Smooth muscle cell (in vitro differentiated cells): ENCODE measurements around the gene GARNL3. TPM values are rescaled to one million over a fixed set of nuclear protein-coding genes. Genes with fewer than 3 reads are reported as not detected.

Source experiments
- DNase-seq: peaks from one replicate; lab custom pipeline; 2025; ENCODE audit not compliant: unreplicated experiment; lab: John Stamatoyannopoulos, UW
- H2AFZ ChIP-seq: fragments of 200-600 bp; sonication (generic); 2 replicates; pipeline ENCODE4 v1.6.0; 2016; ENCODE audit warnings: antibody characterized with exemption, low read depth, mild to moderate bottlenecking
- H3F3A ChIP-seq: fragments of 200-600 bp; sonication (generic); 2 replicates; pipeline ENCODE4 v1.6.0; 2017; ENCODE audit warnings: antibody characterized with exemption, low read depth
- H3K27ac ChIP-seq: fragments of 200-600 bp; sonication (generic); 2 replicates; pipeline ENCODE4 v1.5.1; 2016; ENCODE audit warnings: low read depth, mild to moderate bottlenecking
- H3K27me3 ChIP-seq: fragments of 200-600 bp; sonication (generic); 2 replicates; pipeline ENCODE4 v1.6.1; 2016; ENCODE audit warnings: low read depth, mild to moderate bottlenecking
- H3K36me3 ChIP-seq: fragments of 200-600 bp; sonication (generic); 2 replicates; pipeline ENCODE4 v1.5.1; 2016; ENCODE audit warnings: low read depth
- H3K4me1 ChIP-seq: fragments of 200-600 bp; sonication (generic); 2 replicates; pipeline ENCODE4 v1.5.1; 2016; ENCODE audit warnings: low read depth
- H3K4me2 ChIP-seq: fragments of 200-600 bp; sonication (generic); 2 replicates; pipeline ENCODE4 v1.6.0; 2016; ENCODE audit warnings: mild to moderate bottlenecking
- H3K4me3 ChIP-seq: fragments of 200-600 bp; sonication (generic); 2 replicates; pipeline ENCODE4 v1.5.1; 2016; ENCODE audit warnings: mild to moderate bottlenecking
- H3K79me2 ChIP-seq: fragments of 200-600 bp; sonication (generic); 2 replicates; pipeline ENCODE4 v1.6.0; 2016; ENCODE audit warnings: low read depth, mild to moderate bottlenecking
- H3K9ac ChIP-seq: fragments of 200-600 bp; sonication (generic); 2 replicates; pipeline ENCODE4 v1.6.0; 2016; ENCODE audit warnings: low read depth
- H3K9me3 ChIP-seq: fragments of 200-600 bp; sonication (generic); replicated peaks from 2 replicates; pipeline ENCODE4 v1.5.1; 2016; ENCODE audit warnings: low read depth
- H4K20me1 ChIP-seq: fragments of 200-600 bp; sonication (generic); 2 replicates; pipeline ENCODE4 v1.6.0; 2016; ENCODE audit warnings: low read depth
- CTCF ChIP-seq: fragments of 200-600 bp; sonication (generic); IDR thresholded peaks from 2 replicates; pipeline ENCODE4 v1.5.1; 2017; ENCODE audit warnings: borderline replicate concordance, mild to moderate bottlenecking, antibody characterized with exemption; ENCODE audit not compliant: insufficient read depth, poor library complexity, severe bottlenecking
- WGBS: methylation state at CpG from one replicate; pipeline ENCODE4 v1.1.7; 2016; ENCODE audit warnings: low lambda C conversion rate; 5-methylcytosine and 5-hydroxymethylcytosine counted together
- polyA plus RNA-seq: library from polyadenylated mRNA; unstranded; fragments of >200 nt; fragmentation: Nextera tagmentation; extraction: Ambion mirVana; gene quantifications from 2 replicates; pipeline ENCODE4 v1.2.1, GENCODE V29; 2016
- total RNA-seq: library from RNA; depleted of rRNA; stranded (reverse); fragments of >200 nt; gene quantifications from 2 replicates; pipeline ENCODE4 v1.2.3, GENCODE V29; 2014

GARNL3 gene
- total and polyA plus RNA-seq, 2 experiments from 2014 or later = 4.7 to 18.5 TPM

- no peak for DNase-seq
- H4K20me1 ChIP-seq = no peaks in the 10 kb centered on the region
- 62% methylated on average over 7 of the region's 7 CpGs for WGBS
- H3K9ac ChIP-seq = no peak overlapping the region
- no peaks in the 10 kb centered on the region for H3K9me3 ChIP-seq
- H3K4me1 ChIP-seq = no peaks in the 10 kb centered on the region
- H3K36me3 ChIP-seq = no peaks in the 10 kb centered on the region
- H3K79me2 ChIP-seq = no peaks in the 10 kb centered on the region
- H3K4me3 ChIP-seq = no peak overlapping the region
- no peaks in the 10 kb centered on the region for H3K27me3 ChIP-seq
- TF ChIP-seq CTCF = no peak
- no peak overlapping the region for H3K27ac ChIP-seq
- H2AFZ ChIP-seq = no peak overlapping the region
- peaks cover 3% of the 10 kb centered on the region for H3F3A ChIP-seq
- H3K4me2 ChIP-seq = no peak overlapping the region
Observed at GRCh38 chr9:127370147-127370579, 105.6 kb downstream of the GARNL3 start.

GRCh38 chr9:127370672-127371648 lies 106.4 kb downstream of the GARNL3 start:
- Histone ChIP-seq H3K4me3 (no peak overlapping the region), H2AFZ (no peak overlapping the region), H3K4me1 (no peaks in the 10 kb centered on the region), H3K79me2 (no peaks in the 10 kb centered on the region), H3K36me3 (no peaks in the 10 kb centered on the region), H3K9me3 (no peaks in the 10 kb centered on the region), H3K4me2 (no peak overlapping the region), H3K27me3 (no peaks in the 10 kb centered on the region), H4K20me1 (no peaks in the 10 kb centered on the region), H3K9ac (no peak overlapping the region), H3K27ac (no peak overlapping the region), H3F3A (peaks cover 3% of the 10 kb centered on the region)
- WGBS = 89% methylated on average over 13 of the region's 13 CpGs
- no peak for TF ChIP-seq CTCF
- no peak for DNase-seq

- Histone ChIP-seq H3K27me3 (no peaks in the 10 kb centered on the region), H3K4me1 (no peaks in the 10 kb centered on the region), H3K9ac (no peak overlapping the region), H2AFZ (no peak overlapping the region), H3K79me2 (no peaks in the 10 kb centered on the region), H3K4me3 (no peak overlapping the region), H3K27ac (no peak overlapping the region), H3K36me3 (no peaks in the 10 kb centered on the region), H3F3A (no peaks in the 10 kb centered on the region), H4K20me1 (no peaks in the 10 kb centered on the region), H3K4me2 (no peak overlapping the region), H3K9me3 (no peaks in the 10 kb centered on the region)
- TF ChIP-seq CTCF = no peak
- no peak for DNase-seq
- 97% methylated on average over 3 of the region's 3 CpGs for WGBS
Observed at GRCh38 chr9:127380479-127380878, 115.9 kb downstream of the GARNL3 start.
